OCI-M2 (cell line): ENCODE data around the gene JUP.
A peak's percentile ranks its signal among the peaks of the same experiment; 100 is the strongest.
"Not testable (repeated sequence)": the region's sequence is repeated elsewhere in the genome, so short reads cannot be mapped to it uniquely, and the experiment has no call there.

Experiments
- DNase-seq: peaks from one replicate; lab custom pipeline; 2025; ENCODE audit not compliant: unreplicated experiment; lab: John Stamatoyannopoulos, UW

JUP gene

DNA sequence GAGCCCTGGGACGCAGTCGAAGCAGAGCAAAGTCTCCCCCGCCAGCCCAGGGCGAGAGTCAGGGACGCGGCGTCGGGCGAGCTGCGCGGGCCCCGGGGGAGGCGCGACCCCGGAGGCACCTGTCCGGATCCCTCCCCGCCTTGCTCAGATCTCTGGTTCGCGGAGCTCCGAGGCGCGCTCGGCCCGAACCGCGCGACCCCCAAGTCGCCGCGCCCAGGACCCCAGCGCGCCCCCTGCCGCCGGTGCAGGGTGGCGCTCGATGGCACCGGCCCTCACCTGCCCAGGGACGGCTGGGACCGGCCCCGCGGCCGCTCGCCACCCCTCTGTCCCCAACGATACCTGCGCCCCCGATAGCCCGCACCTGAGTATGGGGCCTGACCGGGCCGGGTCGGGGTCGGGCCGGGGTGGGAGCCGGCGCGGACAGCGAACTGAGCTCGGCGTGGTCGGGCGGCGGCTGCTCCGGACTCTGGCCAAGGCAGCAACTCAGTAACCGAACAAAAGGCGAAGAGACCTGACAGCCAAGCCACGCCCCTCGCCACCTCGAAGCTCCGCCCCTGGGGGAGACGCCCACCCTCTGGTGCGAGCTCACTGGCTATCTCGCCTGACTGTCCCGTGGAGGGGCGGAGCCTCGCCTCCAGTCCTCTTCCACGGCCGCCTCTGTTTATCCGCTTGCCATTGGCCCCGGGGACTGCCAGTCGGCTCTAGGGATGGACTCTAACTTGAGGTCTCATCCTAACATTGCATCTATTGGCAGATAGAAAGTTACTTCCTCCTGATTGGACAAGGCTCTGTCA is at the start of gene JUP:
Gene JUP (minus strand): TSS at position 485 of the 794 bp plus-strand sequence. CDS start 14,857 bp downstream, outside the sequence.
- peak; percentile 93 for DNase-seq

DNA sequence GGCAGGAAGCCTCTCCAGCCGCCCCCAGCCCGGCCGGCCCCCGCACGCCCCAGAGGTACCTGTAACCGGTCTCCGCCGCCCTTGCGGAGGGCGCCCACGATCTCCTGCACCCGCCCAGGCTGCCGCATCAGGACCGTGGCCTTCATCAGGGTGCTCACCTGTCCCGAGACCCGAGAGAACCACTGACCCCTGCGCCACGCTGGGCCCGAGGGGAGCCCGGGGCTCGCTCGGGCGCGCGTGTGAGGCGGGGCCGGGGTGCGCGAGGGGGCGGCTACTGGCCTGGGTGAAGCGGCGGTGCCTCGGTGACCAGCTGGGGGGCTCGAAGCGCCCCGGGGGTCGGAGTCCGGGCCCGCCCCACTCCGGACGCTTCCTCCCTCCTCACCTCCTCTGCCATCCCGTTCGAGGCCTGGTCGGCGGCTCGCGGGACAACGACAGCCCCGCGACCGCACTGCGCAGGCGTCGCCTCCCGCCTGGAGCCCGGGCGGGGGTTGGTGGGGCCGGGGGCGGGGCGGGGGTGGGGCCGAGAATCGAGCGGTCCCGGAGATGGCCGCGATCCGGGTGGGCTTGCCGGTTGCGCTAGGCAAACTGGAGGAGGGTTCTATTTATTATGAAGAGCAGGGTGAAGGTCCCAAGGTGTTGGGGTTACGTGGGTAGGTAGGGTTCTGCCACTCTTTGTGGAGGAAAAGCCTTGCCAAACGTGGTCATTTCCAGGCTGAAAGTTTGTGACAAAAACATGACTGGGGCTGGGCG is 49.5 kb upstream of the JUP start, which contains the start of gene NT5C3B:
Gene NT5C3B (minus strand): TSS at position 433 of the 750 bp plus-strand sequence. CDS start 39 bp downstream, at position 394.
- DNase-seq: no peak

DNA sequence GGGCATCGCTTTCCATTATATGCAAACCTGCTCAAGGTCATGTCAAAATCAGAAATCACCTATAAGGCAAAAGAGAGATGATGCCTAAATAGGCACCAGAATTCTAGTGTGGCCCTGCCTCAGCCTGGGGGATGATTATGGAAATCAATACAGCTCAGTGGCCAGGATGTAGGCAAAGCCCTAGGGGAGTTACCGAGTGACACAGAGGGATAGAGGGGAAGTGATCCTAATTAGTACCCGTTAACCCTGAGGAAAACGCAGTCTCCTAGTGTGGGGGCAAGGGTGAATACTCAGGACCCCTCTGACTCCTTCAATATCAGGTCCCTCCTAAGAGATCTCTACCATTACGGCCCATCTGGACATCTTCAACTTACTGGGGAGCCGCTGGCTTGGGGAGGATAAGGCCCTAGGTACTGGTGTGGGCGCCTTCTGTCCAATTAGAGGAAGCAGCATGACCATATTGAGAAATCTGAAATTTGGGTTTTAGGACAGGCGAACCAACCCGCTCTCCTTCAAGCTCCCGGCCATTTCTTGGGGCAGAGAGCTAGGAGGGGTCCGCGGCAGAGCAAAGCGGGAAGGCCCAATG is 48.8 kb upstream of the JUP start:
- DNase-seq: no peak

DNA sequence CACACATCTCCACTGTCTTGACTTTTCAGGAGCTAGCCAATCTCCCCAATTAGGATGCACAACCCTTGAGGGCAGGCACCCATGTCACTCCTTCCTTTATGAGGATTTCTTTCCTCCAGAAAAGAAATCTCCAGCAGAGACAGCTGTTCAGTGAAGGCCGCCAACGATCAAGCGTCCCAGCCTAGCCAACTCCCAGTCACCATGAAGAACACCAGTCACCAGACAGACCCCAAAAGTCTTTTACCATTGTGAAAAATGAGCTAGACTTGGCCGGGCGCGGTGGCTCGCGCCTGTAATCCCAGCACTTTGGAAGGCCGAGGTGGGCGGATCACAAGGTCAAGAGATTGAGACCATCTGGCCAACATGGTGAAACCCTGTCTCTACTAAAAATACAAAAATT is 43.5 kb upstream of the JUP start:
- not testable (repeated sequence) for DNase-seq

DNA sequence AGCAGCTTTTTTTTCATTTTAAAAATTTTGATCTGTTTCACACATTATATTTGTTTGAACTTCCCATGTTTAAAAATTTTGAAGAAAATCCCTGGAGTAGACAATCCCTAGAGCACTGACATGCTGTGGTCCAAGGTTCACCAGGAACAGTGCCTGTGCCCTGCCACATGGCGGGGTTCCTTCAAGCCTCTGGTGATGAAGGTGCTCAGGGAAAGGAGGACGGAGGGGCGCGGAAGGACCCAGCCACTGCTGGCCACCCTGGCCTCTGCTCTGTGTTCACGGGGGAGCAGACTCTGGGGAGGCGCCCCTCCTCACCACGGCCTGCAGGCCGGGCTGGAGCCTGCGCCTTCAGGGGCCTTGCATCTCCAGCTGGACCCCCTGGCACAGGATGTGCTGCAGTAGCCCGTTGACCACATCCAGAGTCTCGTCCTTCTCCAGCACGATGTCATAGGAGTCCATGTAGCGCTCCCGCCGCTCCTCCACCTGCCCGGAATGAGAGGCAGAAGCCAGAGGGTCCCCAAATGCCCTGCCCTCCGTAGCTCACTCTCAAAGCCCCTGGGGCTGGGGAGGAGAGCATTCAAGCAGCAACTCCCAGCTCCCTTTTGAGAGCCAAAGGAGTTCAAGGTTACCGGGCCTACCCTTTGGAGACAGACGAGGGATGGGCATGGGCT is 38.8 kb upstream of the JUP start:
- DNase-seq: no peak

DNA sequence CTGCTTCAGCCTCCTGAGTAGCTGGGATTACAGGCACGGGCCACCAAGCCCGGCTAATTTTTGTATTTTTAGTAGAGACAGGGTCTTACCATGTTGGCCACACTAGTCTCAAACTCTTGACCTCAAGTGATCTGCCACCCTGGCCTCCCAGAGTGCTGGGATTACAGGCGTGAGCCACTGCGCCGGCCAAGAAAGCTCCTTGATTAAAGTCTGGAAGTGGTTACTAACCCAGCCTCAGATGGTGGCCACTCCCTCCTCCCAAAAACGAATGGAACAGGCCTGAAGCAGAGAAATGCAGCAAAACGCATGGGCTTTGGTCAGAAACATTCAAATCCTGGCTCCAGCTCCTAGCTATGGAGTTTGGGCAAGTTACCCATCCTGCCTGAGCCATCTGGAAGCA is 37.6 kb upstream of the JUP start:
- no peak for DNase-seq

DNA sequence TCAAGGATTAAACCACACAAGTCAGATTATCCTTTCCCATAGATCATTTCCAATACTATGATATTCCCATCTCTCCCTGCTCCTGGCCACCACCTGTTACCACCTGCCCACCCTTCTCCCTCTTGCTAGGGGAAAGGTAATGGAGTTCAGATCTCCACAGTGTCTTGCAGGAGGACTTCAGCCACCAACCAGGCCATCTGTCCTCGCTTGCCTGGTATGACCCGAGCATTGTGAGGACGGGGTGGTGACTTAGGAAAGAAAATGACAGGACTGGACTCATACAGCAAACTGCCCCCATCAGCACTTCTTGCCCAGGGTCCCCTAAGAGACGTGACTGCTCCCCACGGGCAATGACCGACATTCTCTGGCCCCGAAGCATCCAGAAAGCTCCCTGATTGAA is 37.1 kb upstream of the JUP start:
- DNase-seq: no peak

DNA sequence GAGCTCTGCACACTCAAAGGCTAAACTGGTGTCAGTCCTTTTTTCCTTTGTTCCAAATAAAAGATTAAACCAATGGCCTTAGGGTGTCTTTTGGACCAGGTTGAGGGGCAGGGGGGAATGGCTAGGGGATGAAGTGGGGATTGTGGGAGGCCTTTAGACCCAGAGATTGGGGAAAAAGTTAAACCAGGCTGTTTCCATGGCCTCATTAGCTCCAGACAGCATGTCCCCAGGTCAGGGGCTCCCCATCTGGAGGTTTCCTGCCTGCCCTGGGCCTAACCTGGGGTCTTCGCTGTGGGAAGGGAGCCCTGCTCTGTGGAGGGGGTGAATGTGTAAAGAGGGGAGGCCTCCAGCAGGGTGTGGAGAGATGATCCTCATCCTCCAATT is 36.6 kb upstream of the JUP start:
- no peak for DNase-seq

DNA sequence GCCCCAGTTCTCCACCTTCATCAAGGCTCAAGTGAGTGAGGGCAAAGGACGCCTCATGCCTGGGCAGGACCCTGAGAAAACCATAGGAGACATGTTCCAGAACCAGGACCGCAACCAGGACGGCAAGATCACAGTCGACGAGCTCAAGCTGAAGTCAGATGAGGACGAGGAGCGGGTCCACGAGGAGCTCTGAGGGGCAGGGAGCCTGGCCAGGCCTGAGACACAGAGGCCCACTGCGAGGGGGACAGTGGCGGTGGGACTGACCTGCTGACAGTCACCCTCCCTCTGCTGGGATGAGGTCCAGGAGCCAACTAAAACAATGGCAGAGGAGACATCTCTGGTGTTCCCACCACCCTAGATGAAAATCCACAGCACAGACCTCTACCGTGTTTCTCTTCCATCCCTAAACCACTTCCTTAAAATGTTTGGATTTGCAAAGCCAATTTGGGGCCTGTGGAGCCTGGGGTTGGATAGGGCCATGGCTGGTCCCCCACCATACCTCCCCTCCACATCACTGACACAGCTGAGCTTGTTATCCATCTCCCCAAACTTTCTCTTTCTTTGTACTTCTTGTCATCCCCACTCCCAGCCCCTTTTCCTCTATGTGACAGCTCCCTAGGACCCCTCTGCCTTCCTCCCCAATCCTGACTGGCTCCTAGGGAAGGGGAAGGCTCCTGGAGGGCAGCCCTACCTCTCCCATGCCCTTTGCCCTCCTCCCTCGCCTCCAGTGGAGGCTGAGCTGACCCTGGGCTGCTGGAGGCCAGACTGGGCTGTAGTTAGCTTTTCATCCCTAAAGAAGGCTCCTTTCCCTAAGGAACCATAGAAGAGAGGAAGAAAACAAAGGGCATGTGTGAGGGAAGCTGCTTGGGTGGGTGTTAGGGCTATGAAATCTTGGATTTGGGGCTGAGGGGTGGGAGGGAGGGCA is 36.0 kb upstream of the JUP start:
- DNase-seq: no peak

DNA sequence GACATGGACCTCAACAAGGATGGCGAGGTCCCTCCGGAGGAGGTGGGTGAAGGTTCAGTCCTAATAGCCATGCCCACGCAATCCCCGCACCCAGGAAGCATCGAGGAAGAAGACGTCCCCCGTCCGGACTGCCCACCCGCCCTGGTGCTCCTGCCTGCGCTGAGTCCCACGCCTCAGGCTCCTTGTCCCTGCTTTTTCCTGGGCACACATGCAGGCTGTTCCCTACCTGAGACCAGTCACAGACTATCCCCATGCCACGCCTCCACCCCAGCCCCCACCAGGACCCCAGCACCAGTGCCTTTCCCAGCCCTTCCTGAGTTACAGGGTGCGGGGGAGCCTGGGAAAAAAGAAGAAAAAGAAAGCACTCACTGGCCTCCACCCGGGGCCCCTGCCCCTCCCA is 35.3 kb upstream of the JUP start:
- DNase-seq: no peak

DNA sequence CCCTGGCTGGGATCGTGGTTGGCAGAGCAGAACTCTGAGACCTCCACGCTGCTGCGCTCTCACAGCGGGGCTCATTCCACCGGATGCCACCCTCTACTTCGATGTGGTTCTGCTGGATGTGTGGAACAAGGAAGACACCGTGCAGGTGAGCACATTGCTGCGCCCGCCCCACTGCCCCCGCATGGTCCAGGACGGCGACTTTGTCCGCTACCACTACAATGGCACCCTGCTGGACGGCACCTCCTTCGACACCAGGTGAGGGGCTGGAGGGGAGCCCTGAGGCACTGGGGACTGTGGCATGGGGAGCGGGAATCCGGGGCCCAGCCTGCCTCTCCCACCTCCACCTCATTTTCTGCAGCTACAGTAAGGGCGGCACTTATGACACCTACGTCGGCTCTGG is 31.5 kb upstream of the JUP start:
- no peak for DNase-seq

DNA sequence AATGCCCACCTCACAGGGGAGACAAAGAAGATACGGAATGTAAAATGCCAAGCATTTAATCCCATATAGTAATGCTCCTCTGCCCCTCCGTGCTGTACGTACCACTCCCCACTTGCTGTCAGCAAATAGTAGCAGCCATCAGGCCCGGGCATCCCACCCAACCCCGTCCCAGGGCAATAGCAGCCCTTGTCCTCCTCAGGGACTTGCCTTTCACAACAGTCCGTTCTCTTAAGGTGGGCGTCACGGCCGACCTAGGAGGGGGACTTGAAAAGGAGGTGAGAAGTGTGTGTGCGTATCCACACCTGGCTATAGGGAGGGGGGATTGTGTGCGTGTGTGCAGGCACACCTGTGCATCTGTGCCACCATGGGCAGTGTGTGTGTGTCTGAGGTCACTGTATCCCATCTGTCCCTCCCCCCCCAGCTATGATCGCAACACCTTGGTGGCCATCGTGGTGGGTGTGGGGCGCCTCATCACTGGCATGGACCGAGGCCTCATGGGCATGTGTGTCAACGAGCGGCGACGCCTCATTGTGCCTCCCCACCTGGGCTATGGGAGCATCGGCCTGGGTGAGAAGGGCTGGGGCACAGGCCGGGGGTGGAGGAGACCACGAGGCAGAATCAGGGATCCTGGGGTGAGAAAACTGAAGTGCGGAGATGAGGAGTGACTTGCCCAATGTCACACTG is 30.3 kb upstream of the JUP start:
- DNase-seq: no peak

DNA sequence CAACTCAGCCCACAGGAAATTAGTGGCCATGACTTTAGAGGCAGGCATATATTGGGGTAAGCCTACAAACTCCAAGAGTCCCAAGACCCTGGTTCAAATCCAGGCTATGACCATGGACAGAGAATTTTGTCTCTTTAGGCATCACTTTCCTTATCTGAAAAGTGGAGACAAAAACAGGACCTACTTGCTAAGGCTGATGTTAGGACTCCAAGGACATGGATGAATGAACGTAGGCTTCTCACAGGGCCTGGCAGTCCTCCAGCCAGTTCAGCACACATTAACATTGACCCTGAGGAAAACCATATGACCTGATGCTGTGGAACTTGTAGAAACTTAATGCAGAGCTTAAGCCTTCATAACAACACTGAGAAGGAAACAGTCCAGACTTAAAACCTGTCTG is 27.7 kb upstream of the JUP start:
- no peak for DNase-seq

DNA sequence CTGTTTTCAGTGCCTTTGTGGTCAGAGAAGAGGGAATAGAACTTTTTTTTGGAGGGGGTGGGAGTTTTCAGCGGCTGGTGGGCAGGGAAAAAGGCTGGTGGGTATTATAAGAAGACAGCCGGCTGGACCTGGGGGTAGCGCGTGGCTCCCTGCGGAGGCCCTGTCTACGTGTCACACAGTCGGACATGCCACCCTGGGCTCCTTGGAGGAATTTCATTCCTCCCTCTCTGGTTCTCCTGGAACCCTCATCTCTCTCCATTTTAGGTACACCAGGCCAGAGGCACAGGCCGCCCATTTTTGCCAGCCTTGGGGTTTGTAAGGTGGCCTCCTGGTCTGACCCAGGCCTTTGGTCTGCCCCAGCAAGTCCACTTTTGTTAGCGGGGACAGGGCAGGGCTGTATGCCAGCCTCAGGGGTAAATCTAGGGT is 27.2 kb upstream of the JUP start:
- no peak for DNase-seq

DNA sequence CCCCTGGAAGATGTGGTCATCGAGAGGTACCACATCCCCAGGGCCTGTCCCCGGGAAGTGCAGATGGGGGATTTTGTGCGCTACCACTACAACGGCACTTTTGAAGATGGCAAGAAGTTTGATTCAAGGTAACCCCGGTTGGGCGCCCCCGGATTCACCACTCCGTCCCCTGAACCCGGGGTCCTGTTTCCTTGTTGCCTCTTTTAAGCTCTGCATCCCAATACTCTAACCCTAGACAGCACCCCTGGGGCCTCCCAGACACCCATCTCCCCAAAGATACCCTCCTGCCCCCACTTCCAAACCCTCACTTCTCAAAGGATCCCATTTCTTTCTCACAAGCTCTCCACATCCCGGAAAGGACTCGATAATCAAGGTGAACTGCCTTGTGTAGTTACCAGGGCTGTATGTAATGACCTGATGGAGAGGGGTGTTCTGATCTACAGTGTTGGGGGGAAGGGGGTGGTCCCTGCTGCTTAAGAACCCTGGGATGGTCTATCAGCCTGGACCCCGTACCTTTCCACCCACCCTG is 26.7 kb upstream of the JUP start:
- no peak for DNase-seq

DNA sequence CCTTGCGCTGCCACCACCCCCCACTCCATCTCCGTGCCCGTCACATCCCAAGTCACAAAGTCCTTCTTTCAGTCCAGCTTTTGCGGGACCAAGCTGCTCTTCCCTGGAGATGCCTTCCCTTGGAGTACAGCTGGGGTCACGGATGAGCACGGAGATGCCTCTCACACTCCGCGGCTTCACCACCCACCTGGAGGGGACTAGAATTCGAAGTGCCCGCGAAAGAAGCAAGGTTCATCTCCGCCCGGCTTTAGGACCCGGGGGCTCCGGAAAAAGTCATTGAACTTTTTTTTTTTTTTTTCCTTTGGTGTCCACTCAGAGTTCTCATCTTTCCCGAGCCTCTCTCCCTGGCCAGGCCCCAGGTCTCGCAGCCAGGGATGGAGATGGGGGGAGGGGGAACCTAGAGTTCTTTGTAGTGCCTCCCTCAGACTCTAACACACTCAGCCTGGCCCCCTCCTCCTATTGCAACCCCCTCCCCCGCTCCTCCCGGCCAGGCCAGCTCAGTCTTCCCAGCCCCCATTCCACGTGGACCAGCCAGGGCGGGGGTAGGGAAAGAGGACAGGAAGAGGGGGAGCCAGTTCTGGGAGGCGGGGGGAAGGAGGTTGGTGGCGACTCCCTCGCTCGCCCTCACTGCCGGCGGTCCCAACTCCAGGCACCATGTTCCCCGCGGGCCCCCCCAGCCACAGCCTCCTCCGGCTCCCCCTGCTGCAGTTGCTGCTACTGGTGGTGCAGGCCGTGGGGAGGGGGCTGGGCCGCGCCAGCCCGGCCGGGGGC is 26.1 kb upstream of the JUP start, which contains the start of gene FKBP10:
Gene FKBP10 (plus strand): TSS at position 624 of the 771 bp plus-strand sequence. CDS start 31 bp downstream, at position 655.
- DNase-seq: no peak

DNA sequence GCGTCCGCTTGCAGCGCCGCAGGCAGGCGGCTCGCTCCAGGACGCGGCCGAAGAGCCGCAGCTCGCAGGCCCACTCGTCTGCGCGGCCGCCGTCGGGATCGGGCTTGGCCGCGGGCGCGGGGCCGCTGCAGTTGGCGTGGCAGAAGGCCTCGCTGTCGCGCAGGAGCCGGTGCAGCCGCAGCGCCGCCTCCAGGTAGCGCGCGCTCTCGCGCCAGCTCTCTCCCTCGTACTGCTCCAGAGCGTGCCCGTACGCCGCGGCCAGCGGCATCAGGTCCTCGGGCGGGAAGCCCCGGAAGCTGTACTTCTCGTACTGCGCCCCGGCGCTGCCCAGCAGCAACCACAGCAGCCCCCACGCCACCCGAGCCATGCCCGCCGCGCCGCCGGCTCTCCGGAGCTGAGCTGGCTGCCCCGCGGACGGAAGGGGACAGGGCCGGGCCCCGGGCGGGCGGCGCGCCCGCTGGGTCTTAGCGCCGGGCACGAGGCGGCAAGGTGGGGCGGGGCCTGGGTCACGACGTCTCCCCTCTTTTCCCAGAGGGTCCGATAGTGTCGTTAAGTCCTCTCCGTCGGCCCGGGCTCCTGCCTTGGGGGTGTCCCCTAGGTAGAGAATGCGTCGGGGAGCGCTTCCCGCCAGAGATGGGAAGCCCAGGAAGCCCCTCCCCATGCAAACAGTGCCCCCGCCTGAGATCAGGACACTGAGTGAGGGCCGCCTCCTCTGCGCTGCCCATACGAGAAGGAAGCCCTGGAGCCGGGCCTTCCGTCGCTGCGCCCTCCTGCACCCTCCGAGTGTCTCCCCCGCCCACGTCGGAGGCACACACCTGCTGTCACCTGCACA is 25.3 kb upstream of the JUP start, which contains the start of gene P3H4:
Gene P3H4 (minus strand): TSS at position 401 of the 832 bp plus-strand sequence. CDS start 34 bp downstream, at position 367.
- no peak for DNase-seq
